SK-N-MC (cell line): ENCODE data around the gene ZNF550.
"Not testable (repeated sequence)": the region's sequence is repeated elsewhere in the genome, so short reads cannot be mapped to it uniquely, and the experiment has no call there.

Experiments
- DNase-seq: peaks from one replicate; pipeline ENCODE4 v3.0.0-alpha.2; 2011; ENCODE audit warnings: low read depth, low spot score
- H3K27ac ChIP-seq: fragments of 200-600 bp; sonication (generic); 2 replicates; pipeline ENCODE4 v1.5.1; 2016; ENCODE audit warnings: mixed run types
- H3K36me3 ChIP-seq: fragments of 200-600 bp; sonication (generic); 2 replicates; pipeline ENCODE4 v1.6.1; 2017; ENCODE audit warnings: antibody characterized with exemption, low read length, mixed read lengths; ENCODE audit not compliant: insufficient read depth
- H3K4me3 ChIP-seq: fragments of 200-600 bp; sonication (generic); 2 replicates; pipeline ENCODE4 v1.5.1; 2016
- H3K9ac ChIP-seq: fragments of 200-600 bp; sonication (generic); 2 replicates; pipeline ENCODE4 v1.8.0; 2017; ENCODE audit warnings: mixed run types, mixed read lengths; ENCODE audit not compliant: insufficient read length
- H3K9me3 ChIP-seq: fragments of 200-600 bp; sonication (generic); 2 replicates; pipeline ENCODE4 v1.6.1; 2017; ENCODE audit warnings: low read depth, mild to moderate bottlenecking, antibody characterized with exemption, low read length, moderate library complexity, mixed read lengths
- EZH2 ChIP-seq: fragments of 200-600 bp; sonication (generic); IDR thresholded peaks from one replicate; pipeline ENCODE4 v1.6.1; 2017; ENCODE audit warnings: antibody characterized with exemption
- FOXP2 ChIP-seq: optimal IDR thresholded peaks from 2 replicates; pipeline ENCODE3; 2011; ENCODE audit warnings: mild to moderate bottlenecking, moderate library complexity; ENCODE audit not compliant: insufficient read depth; ENCODE audit errors: extremely low read length, control extremely low read depth
- POLR2AphosphoS5 ChIP-seq: IDR thresholded peaks from 2 replicates; pipeline ENCODE4 v1.6.1; 2012; ENCODE audit warnings: mild to moderate bottlenecking, low read depth, low read length, borderline replicate concordance

The ZNF550 gene

GRCh38 chr19:57557659-57558058, 2.0 kb downstream of the ZNF550 start:
- Histone ChIP-seq H3K4me3 (no peak overlapping the region), H3K9me3 (peaks cover 11% of the 10 kb centered on the region; the same call in 1 of the 2 replicates), H3K9ac (no peak overlapping the region), H3K27ac (no peak overlapping the region), H3K36me3 (peaks cover 38% of the 10 kb centered on the region)
- TF ChIP-seq FOXP2, result no peak
- no peak for TF ChIP-seq POLR2AphosphoS5
- no peak for TF ChIP-seq EZH2
- no peak for DNase-seq

GRCh38 chr19:57552432-57552831, 7.2 kb downstream of the ZNF550 start:
- Histone ChIP-seq H3K4me3 (no peak overlapping the region), H3K36me3 (peaks cover 90% of the 10 kb centered on the region), H3K9ac (no peak overlapping the region), H3K9me3 (peaks cover 13% of the 10 kb centered on the region), H3K27ac (no peak overlapping the region)
- no peak for TF ChIP-seq FOXP2
- no peak for TF ChIP-seq POLR2AphosphoS5
- TF ChIP-seq EZH2, result no peak
- no peak for DNase-seq

- H3K36me3 ChIP-seq, result peaks cover 100% of the 10 kb centered on the region
- no peak for DNase-seq
- H3K27ac ChIP-seq, result no peak overlapping the region
- peaks cover 51% of the 10 kb centered on the region for H3K9me3 ChIP-seq
- H3K9ac ChIP-seq, result no peak overlapping the region
- no peak overlapping the region for H3K4me3 ChIP-seq
- TF ChIP-seq POLR2AphosphoS5 (no peak), EZH2 (no peak), FOXP2 (no peak)
Measured at GRCh38 chr19:57546513-57546912, 13.2 kb downstream of the ZNF550 start.

GRCh38 chr19:57537953-57538547, 21.6 kb downstream of the ZNF550 start:
- H3K36me3 ChIP-seq, result peaks cover 89% of the 10 kb centered on the region
- no peak overlapping the region for H3K9ac ChIP-seq
- TF ChIP-seq EZH2 (no peak), POLR2AphosphoS5 (no peak), FOXP2 (no peak)
- H3K27ac ChIP-seq, result no peak overlapping the region
- no peak for DNase-seq
- no peak overlapping the region for H3K4me3 ChIP-seq
- peaks cover 52% of the 10 kb centered on the region for H3K9me3 ChIP-seq

- H3K36me3 ChIP-seq, result peaks cover 20% of the 10 kb centered on the region
- TF ChIP-seq EZH2 (no peak), POLR2AphosphoS5 (peak; percentile 70)
- peak; percentile 66 for DNase-seq
- peaks cover 2% of the 10 kb centered on the region; the same call in 1 of the 2 replicates for H3K9me3 ChIP-seq
- peak within 1 kb of the TSS; percentile 84 for H3K9ac ChIP-seq
- peak within 1 kb of the TSS; percentile 88 for H3K4me3 ChIP-seq
- H3K27ac ChIP-seq, result no peak within 1 kb of the TSS
Measured at GRCh38 chr19:57527136-57527881, 32.4 kb downstream of the ZNF550 start, which contains the start of gene ZNF549. Gene ZNF549 (plus strand): TSS chr19:57527356. CDS start chr19:57527574, 218 bp downstream.

- peaks cover 22% of the 10 kb centered on the region; the same call in 1 of the 2 replicates for H3K36me3 ChIP-seq
- not testable (repeated sequence) for H3K9ac ChIP-seq, H3K27ac ChIP-seq, DNase-seq, H3K9me3 ChIP-seq, H3K4me3 ChIP-seq
Measured at GRCh38 chr19:57518021-57518420, 41.6 kb downstream of the ZNF550 start.

- Histone ChIP-seq H3K36me3 (peaks cover 22% of the 10 kb centered on the region; the same call in 1 of the 2 replicates), H3K4me3 (no peak overlapping the region), H3K9me3 (no peaks in the 10 kb centered on the region), H3K9ac (no peak overlapping the region), H3K27ac (no peak overlapping the region)
- DNase-seq, result no peak
- TF ChIP-seq EZH2 (no peak), FOXP2 (no peak), POLR2AphosphoS5 (no peak)
Measured at GRCh38 chr19:57515255-57515654, 44.4 kb downstream of the ZNF550 start.

- Histone ChIP-seq H3K4me3 (no peak overlapping the region), H3K9ac (no peak overlapping the region), H3K36me3 (peaks cover 32% of the 10 kb centered on the region; the same call in 1 of the 2 replicates), H3K27ac (no peak overlapping the region), H3K9me3 (no peaks in the 10 kb centered on the region)
- no peak for DNase-seq
- TF ChIP-seq FOXP2 (no peak), POLR2AphosphoS5 (no peak), EZH2 (no peak)
Measured at GRCh38 chr19:57512845-57513244, 46.8 kb downstream of the ZNF550 start.
